HG02678 (cell line): ENCODE measurements around the gene BCL11B.

ENCODE experiments used
- ATAC-seq: cut with Tn5 transposase; IDR thresholded peaks from one replicate; pipeline ENCODE4 v1.9.1; 2021; ENCODE audit warnings: mild to moderate bottlenecking, moderate library complexity; ENCODE audit not compliant: unreplicated experiment

BCL11B gene

GRCh38 chr14:99141236-99141635 is 130.8 kb downstream of the BCL11B start:
- no peak for ATAC-seq

GRCh38 chr14:99138999-99139865 is 132.8 kb downstream of the BCL11B start:
- no peak for ATAC-seq

- no peak for ATAC-seq
These were observed 134.0 kb downstream of the BCL11B start for GRCh38 chr14:99137913-99138571.

- no peak for ATAC-seq
These were observed 134.8 kb downstream of the BCL11B start for GRCh38 chr14:99137001-99137700.

GRCh38 chr14:99136401-99136800 is 135.6 kb downstream of the BCL11B start:
- no peak for ATAC-seq

- ATAC-seq: no peak
These were observed 136.0 kb downstream of the BCL11B start for GRCh38 chr14:99136047-99136400.

- ATAC-seq: no peak
These were observed 137.4 kb downstream of the BCL11B start for GRCh38 chr14:99134516-99135046.

- ATAC-seq: no peak
These were observed 138.1 kb downstream of the BCL11B start for GRCh38 chr14:99133636-99134515.

GRCh38 chr14:99132821-99133635 is 139.0 kb downstream of the BCL11B start:
- ATAC-seq: no peak

GRCh38 chr14:99131632-99132271 is 140.2 kb downstream of the BCL11B start:
- no peak for ATAC-seq

- ATAC-seq: no peak
These were observed 142.0 kb downstream of the BCL11B start for GRCh38 chr14:99129998-99130397.

GRCh38 chr14:99129211-99129696 is 142.7 kb downstream of the BCL11B start:
- no peak for ATAC-seq

GRCh38 chr14:99128185-99128584 is 143.8 kb downstream of the BCL11B start:
- ATAC-seq: no peak

GRCh38 chr14:99127651-99128167 is 144.3 kb downstream of the BCL11B start:
- ATAC-seq: no peak

- no peak for ATAC-seq
These were observed 146.2 kb downstream of the BCL11B start for GRCh38 chr14:99125616-99126431.

GRCh38 chr14:99125113-99125512 is 146.9 kb downstream of the BCL11B start:
- ATAC-seq: no peak

- ATAC-seq: no peak
These were observed 147.4 kb downstream of the BCL11B start for GRCh38 chr14:99124482-99125105.
